Neural cell (in vitro differentiated cells): ENCODE data around the gene GMDS.

Experiments used
- CTCF ChIP-seq: fragments of 450-650 bp; IDR thresholded peaks from 2 replicates; pipeline ENCODE4 v1.5.1; 2014; ENCODE audit warnings: antibody characterized with exemption, mild to moderate bottlenecking, moderate library complexity; ENCODE audit not compliant: poor library complexity, severe bottlenecking
- EP300 ChIP-seq: fragments of 450-650 bp; conservative IDR thresholded peaks from 2 replicates; pipeline ENCODE4 v1.6.1; 2014; ENCODE audit warnings: antibody characterized with exemption, mild to moderate bottlenecking, moderate library complexity; ENCODE audit not compliant: poor library complexity, severe bottlenecking
- EZH2 ChIP-seq: fragments of 200-600, 300-800 bp; shearing (Covaris generic), sonication (generic); IDR thresholded peaks from 2 replicates; pipeline ENCODE4 v1.6.1; 2014; ENCODE audit warnings: antibody characterized with exemption, low read length, borderline replicate concordance, mild to moderate bottlenecking; ENCODE audit not compliant: insufficient read depth, poor library complexity, severe bottlenecking
- POLR2AphosphoS5 ChIP-seq: IDR thresholded peaks from 2 replicates; pipeline ENCODE4 v1.6.1; 2012
- RAD21 ChIP-seq: fragments of 450-650 bp; conservative IDR thresholded peaks from 2 replicates; pipeline ENCODE4 v1.6.1; 2014; ENCODE audit warnings: antibody characterized with exemption, mild to moderate bottlenecking, moderate library complexity
- SMC3 ChIP-seq: fragments of 450-650 bp; conservative IDR thresholded peaks from 2 replicates; pipeline ENCODE4 v1.6.1; 2014; ENCODE audit warnings: antibody characterized with exemption, mild to moderate bottlenecking, moderate library complexity; ENCODE audit not compliant: poor library complexity

GRCh38 chr6:1820165-1820564 is 425.2 kb downstream of the GMDS start:
- TF ChIP-seq SMC3 (no peak), CTCF (no peak), EZH2 (no peak), POLR2AphosphoS5 (no peak), EP300 (no peak), RAD21 (no peak)
